ENCODE data around the gene CNOT3.
"Not testable (repeated sequence)": the region's sequence is repeated elsewhere in the genome, so short reads cannot be mapped to it uniquely, and the experiment has no call there.

CNOT3 gene

GRCh38 chr19:54173359-54173699 lies 35.8 kb downstream of the CNOT3 start:
- no peak for DNase-seq

- DNase-seq, result no peak
Measured at GRCh38 chr19:54173951-54174834, 36.6 kb downstream of the CNOT3 start.

- DNase-seq, result no peak
Measured at GRCh38 chr19:54178581-54179261, 41.2 kb downstream of the CNOT3 start.

GRCh38 chr19:54179262-54179852 lies 41.8 kb downstream of the CNOT3 start:
- no peak for DNase-seq

GRCh38 chr19:54179921-54180461 lies 42.4 kb downstream of the CNOT3 start:
- no peak for DNase-seq

GRCh38 chr19:54180691-54181091 lies 43.1 kb downstream of the CNOT3 start:
- no peak for DNase-seq

- not testable (repeated sequence) for DNase-seq
Measured at GRCh38 chr19:54181894-54182293, 44.3 kb downstream of the CNOT3 start.

- no peak for DNase-seq
Measured at GRCh38 chr19:54183431-54183830, 45.9 kb downstream of the CNOT3 start.

GRCh38 chr19:54186351-54186750 lies 48.8 kb downstream of the CNOT3 start:
- no peak for DNase-seq

GRCh38 chr19:54186934-54187381 lies 49.4 kb downstream of the CNOT3 start:
- no peak for DNase-seq

- DNase-seq, result no peak
Measured at GRCh38 chr19:54188215-54188871, 50.8 kb downstream of the CNOT3 start.

GRCh38 chr19:54189145-54189734 lies 51.7 kb downstream of the CNOT3 start, which contains the start of gene MBOAT7:
Gene MBOAT7 (minus strand): TSS chr19:54189580. CDS start chr19:54188508, 1,072 bp downstream.
- no peak for DNase-seq

GRCh38 chr19:54189735-54190502 lies 52.4 kb downstream of the CNOT3 start:
- peak; percentile 99 for DNase-seq

GRCh38 chr19:54190503-54191010 lies 53.0 kb downstream of the CNOT3 start:
- peak; percentile 98 for DNase-seq

GRCh38 chr19:54191011-54191810 lies 53.6 kb downstream of the CNOT3 start, which contains the start of gene TSEN34:
Gene TSEN34 (plus strand): TSS chr19:54191308. CDS start chr19:54191365, 57 bp downstream.
- DNase-seq, result peak; percentile 75

GRCh38 chr19:54191811-54192453 lies 54.4 kb downstream of the CNOT3 start:
- DNase-seq, result no peak

GRCh38 chr19:54193011-54193410 lies 55.4 kb downstream of the CNOT3 start:
- DNase-seq, result no peak

- DNase-seq, result not testable (repeated sequence)
Measured at GRCh38 chr19:54194463-54194862, 56.9 kb downstream of the CNOT3 start.

- DNase-seq, result no peak
Measured at GRCh38 chr19:54196536-54196935, 59.0 kb downstream of the CNOT3 start.

- DNase-seq, result no peak
Measured at GRCh38 chr19:54197121-54197520, 59.6 kb downstream of the CNOT3 start.
